Panc1 (cell line): ENCODE results near the gene CPA1.

Source experiments
- CTCF ChIP-seq: fragments of 450-650 bp; IDR thresholded peaks from 2 replicates; pipeline ENCODE4 v1.5.1; 2017; ENCODE audit warnings: mild to moderate bottlenecking
- REST ChIP-seq, 2 experiments: IDR thresholded peaks; 2 replicates each; pipeline ENCODE4 v1.6.1; 2011 to 2012; ENCODE audit warnings: low read depth in 2 of 2, control low read depth in 1 of 2, low read length in 1 of 2, mild to moderate bottlenecking in 1 of 2, moderate library complexity in 1 of 2; ENCODE audit not compliant: insufficient read depth in 1 of 2

- TF ChIP-seq CTCF (no peak), REST (IDR thresholded peaks at IDR 0.05; ENCODE audit: insufficient read depth in 1 of 2, low read depth in 2 of 2, low read length in 1 of 2) (no peak)
Measured at GRCh38 chr7:130380861-130381455, 664 bp downstream of the CPA1 start.
